Epithelial cell of prostate (primary cell): Measurements from ENCODE around the gene GHRL.

Experiments
- DNase-seq: peaks from one replicate; pipeline ENCODE4 v3.0.0-alpha.2; 2011; ENCODE audit warnings: low read depth, low spot score
- H3K27ac ChIP-seq: fragments of 450-650 bp; 2 replicates; pipeline ENCODE4 v1.5.1; 2017; ENCODE audit warnings: mild to moderate bottlenecking

The GHRL gene

GRCh38 chr3:10248984-10249748 lies 43.6 kb downstream of the GHRL start:
- no peak for DNase-seq

GRCh38 chr3:10248184-10248983 lies 44.4 kb downstream of the GHRL start, which contains the start of gene TATDN2:
TSS of gene TATDN2 (plus strand) at chr3:10248459. CDS start at chr3:10249201, 742 bp downstream.
- H3K27ac ChIP-seq, result peak within 1 kb of the TSS; percentile 54
- DNase-seq, result peak; percentile 83

More at GRCh38 chr3:10248984-10249748, 43.6 kb downstream of the GHRL start:
- peak overlapping the region; percentile 54 for H3K27ac ChIP-seq

GRCh38 chr3:10247679-10248183 lies 45.0 kb downstream of the GHRL start:
- H3K27ac ChIP-seq, result peak overlapping the region; percentile 54

GRCh38 chr3:10245081-10245712 lies 47.5 kb downstream of the GHRL start:
- H3K27ac ChIP-seq, result no peak overlapping the region
- no peak for DNase-seq

More at GRCh38 chr3:10247679-10248183, 45.0 kb downstream of the GHRL start:
- DNase-seq, result no peak

GRCh38 chr3:10244009-10244408 lies 48.7 kb downstream of the GHRL start:
- no peak for DNase-seq
- H3K27ac ChIP-seq, result no peak overlapping the region

- no peak overlapping the region for H3K27ac ChIP-seq
- no peak for DNase-seq
Measured at GRCh38 chr3:10242182-10243065, 50.3 kb downstream of the GHRL start.

GRCh38 chr3:10240799-10241198 lies 51.9 kb downstream of the GHRL start:
- H3K27ac ChIP-seq, result no peak overlapping the region
- DNase-seq, result no peak

GRCh38 chr3:10238345-10239183 lies 54.2 kb downstream of the GHRL start:
- DNase-seq, result no peak
- no peak overlapping the region for H3K27ac ChIP-seq
